HT-29 (cell line): ENCODE results near the gene CCDC171. TPM values are rescaled to one million over a fixed set of nuclear protein-coding genes. Genes with fewer than 3 reads are reported as not detected.
"Not testable (repeated sequence)": the region's sequence is repeated elsewhere in the genome, so short reads cannot be mapped to it uniquely, and the experiment has no call there.

Experiments used
- DNase-seq: peaks from one replicate; pipeline ENCODE4 v3.0.0-alpha.2; 2015; ENCODE audit warnings: low spot score
- total RNA-seq: library from RNA; depleted of rRNA; stranded (reverse); fragments of >200 nt; shearing (Covaris generic); gene quantifications from 2 replicates; pipeline ENCODE4 v1.2.3, GENCODE V29; 2014

CCDC171 gene
- total RNA-seq, 1 experiment from 2014 or later = 0.31 TPM

GRCh38 chr9:15693701-15694100 is 140.9 kb downstream of the CCDC171 start:
- no peak for DNase-seq

GRCh38 chr9:15696979-15697378 is 144.1 kb downstream of the CCDC171 start:
- no peak for DNase-seq

- DNase-seq = no peak
Observed at GRCh38 chr9:15697446-15697851, 144.6 kb downstream of the CCDC171 start.

- not testable (repeated sequence) for DNase-seq
Observed at GRCh38 chr9:15699876-15700559, 147.2 kb downstream of the CCDC171 start.

- no peak for DNase-seq
Observed at GRCh38 chr9:15707000-15707399, 154.2 kb downstream of the CCDC171 start.

GRCh38 chr9:15711531-15711930 is 158.7 kb downstream of the CCDC171 start:
- DNase-seq = no peak

- DNase-seq = no peak
Observed at GRCh38 chr9:15711931-15712330, 159.1 kb downstream of the CCDC171 start.

- no peak for DNase-seq
Observed at GRCh38 chr9:15714746-15715145, 161.9 kb downstream of the CCDC171 start.

GRCh38 chr9:15717290-15717967 is 164.6 kb downstream of the CCDC171 start:
- DNase-seq = no peak

GRCh38 chr9:15718423-15718822 is 165.6 kb downstream of the CCDC171 start:
- no peak for DNase-seq

- DNase-seq = no peak
Observed at GRCh38 chr9:15720861-15721260, 168.0 kb downstream of the CCDC171 start.

GRCh38 chr9:15722888-15723287 is 170.0 kb downstream of the CCDC171 start:
- no peak for DNase-seq

GRCh38 chr9:15724016-15724415 is 171.2 kb downstream of the CCDC171 start:
- no peak for DNase-seq

- DNase-seq = no peak
Observed at GRCh38 chr9:15724612-15725011, 171.8 kb downstream of the CCDC171 start.

- DNase-seq = no peak
Observed at GRCh38 chr9:15725953-15726352, 173.1 kb downstream of the CCDC171 start.

- no peak for DNase-seq
Observed at GRCh38 chr9:15729507-15729906, 176.7 kb downstream of the CCDC171 start.

GRCh38 chr9:15735083-15735857 is 182.4 kb downstream of the CCDC171 start:
- DNase-seq = no peak

- no peak for DNase-seq
Observed at GRCh38 chr9:15736569-15736968, 183.7 kb downstream of the CCDC171 start.

- no peak for DNase-seq
Observed at GRCh38 chr9:15738011-15738410, 185.2 kb downstream of the CCDC171 start.

- DNase-seq = no peak
Observed at GRCh38 chr9:15741015-15741414, 188.2 kb downstream of the CCDC171 start.

GRCh38 chr9:15743512-15743911 is 190.7 kb downstream of the CCDC171 start:
- no peak for DNase-seq

- DNase-seq = no peak
Observed at GRCh38 chr9:15744196-15744595, 191.4 kb downstream of the CCDC171 start.

- no peak for DNase-seq
Observed at GRCh38 chr9:15746905-15747304, 194.1 kb downstream of the CCDC171 start.
